ENCODE data around the gene FAM163B. TPM values are rescaled to one million over a fixed set of nuclear protein-coding genes. Genes with fewer than 3 reads are reported as not detected.

FAM163B gene
- total and polyA plus RNA-seq, 2 of the 8 experiments (the other 6 are each of a cell fraction or from before 2014, with no cell fraction given), result 0.63 to 1.0 TPM

GRCh38 chr9:133629221-133630110 lies 20.3 kb upstream of the FAM163B start (continued):
- TF ChIP-seq HDAC2 (IDR thresholded peaks at IDR 0.05; ENCODE audit: borderline replicate concordance in 1 of 2, low read depth in 2 of 2, low read length in 2 of 2) (no peak), TAF1 (IDR thresholded peaks at IDR 0.05; ENCODE audit: low read depth, low read length) (no peak), POU5F1 (IDR thresholded peaks at IDR 0.05; ENCODE audit: low read depth, low read length) (no peak), TAF7 (optimal IDR thresholded peaks at IDR 0.05; ENCODE audit: borderline replicate concordance, low read depth, low read length) (no peak), CREB1 (IDR thresholded peaks at IDR 0.05) (no peak), ATF3 (IDR thresholded peaks at IDR 0.05; ENCODE audit: insufficient read depth, low read depth, low read length) (no peak), BACH1 (IDR thresholded peaks at IDR 0.05; ENCODE audit: low read length) (no peak), KDM1A (IDR thresholded peaks at IDR 0.05; ENCODE audit: borderline replicate concordance, low read length) (no peak)

All from H1 (cell line).